NCI-H1105 (cell line): Measurements from ENCODE around the gene RRP1.
"Not testable (repeated sequence)": the region's sequence is repeated elsewhere in the genome, so short reads cannot be mapped to it uniquely, and the experiment has no call there.

Experiments used
- DNase-seq: peaks from one replicate; lab custom pipeline; 2025; lab: John Stamatoyannopoulos, UW

RRP1 gene

DNA sequence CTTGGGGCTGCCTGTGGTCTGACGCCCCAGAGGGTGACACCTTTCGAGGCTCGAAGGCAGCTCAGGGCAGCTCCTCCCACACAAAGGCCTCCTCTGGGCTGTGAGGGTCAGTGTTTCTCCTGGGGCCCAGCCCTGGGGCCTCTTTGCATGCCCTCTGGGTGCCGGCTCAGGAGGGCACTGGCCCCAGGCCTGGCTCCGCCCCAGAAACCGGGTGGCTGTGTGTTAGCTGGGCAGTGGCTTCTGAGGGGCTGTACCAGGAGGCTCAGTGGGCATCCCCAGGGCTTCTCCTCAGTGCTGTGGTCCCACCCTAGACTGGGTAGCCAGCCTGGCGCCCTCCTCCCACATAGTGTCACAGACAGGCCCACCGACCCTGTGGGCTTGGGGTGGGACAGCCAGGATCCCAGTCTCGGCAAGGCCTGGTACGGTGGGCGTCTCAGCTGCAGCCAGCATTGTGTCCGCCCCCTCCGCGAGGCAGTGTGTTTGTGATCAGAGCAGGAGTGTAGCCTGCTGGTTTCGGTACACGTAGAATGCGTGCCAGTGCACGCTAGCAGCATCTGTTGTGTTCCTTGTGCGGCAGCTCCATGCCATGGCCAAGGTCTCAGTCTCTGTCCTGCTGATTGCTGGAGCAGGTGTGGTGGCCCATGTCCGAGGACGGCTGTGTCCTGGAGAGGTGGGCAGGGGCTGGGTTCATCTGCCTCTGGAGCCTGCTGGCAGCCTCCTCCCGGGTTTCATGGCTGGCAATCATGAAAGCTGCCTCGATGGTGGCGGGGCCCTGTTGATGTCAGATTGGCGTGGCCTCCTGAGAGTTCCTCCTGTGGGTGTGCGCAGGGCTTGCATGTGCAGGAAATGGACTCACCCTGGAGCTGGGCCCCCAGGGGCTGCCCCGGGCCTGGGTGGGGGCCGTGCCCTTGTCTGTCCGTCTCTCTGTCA is 28.0 kb downstream of the RRP1 start:
- DNase-seq = no peak

DNA sequence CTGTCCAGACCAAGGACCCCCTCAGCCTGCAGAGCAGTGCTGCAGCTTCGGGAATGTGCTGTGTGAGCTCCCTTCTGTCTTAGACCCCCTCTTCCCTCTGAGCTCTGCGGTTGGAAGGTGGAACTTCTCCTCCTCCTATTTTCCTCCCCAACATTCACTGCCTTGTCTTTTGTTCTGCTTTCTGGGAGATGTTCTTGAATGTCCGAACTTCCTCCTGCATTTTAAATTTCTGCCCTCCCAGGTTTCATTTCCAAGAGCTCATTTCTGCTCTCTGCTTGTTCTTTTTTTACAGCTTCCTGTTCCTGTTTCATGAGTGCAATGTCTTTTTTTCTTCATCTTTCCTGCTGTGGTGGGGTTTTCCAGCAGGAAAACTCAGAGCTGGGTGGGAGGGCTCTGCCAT is 29.3 kb downstream of the RRP1 start:
- DNase-seq = no peak

DNA sequence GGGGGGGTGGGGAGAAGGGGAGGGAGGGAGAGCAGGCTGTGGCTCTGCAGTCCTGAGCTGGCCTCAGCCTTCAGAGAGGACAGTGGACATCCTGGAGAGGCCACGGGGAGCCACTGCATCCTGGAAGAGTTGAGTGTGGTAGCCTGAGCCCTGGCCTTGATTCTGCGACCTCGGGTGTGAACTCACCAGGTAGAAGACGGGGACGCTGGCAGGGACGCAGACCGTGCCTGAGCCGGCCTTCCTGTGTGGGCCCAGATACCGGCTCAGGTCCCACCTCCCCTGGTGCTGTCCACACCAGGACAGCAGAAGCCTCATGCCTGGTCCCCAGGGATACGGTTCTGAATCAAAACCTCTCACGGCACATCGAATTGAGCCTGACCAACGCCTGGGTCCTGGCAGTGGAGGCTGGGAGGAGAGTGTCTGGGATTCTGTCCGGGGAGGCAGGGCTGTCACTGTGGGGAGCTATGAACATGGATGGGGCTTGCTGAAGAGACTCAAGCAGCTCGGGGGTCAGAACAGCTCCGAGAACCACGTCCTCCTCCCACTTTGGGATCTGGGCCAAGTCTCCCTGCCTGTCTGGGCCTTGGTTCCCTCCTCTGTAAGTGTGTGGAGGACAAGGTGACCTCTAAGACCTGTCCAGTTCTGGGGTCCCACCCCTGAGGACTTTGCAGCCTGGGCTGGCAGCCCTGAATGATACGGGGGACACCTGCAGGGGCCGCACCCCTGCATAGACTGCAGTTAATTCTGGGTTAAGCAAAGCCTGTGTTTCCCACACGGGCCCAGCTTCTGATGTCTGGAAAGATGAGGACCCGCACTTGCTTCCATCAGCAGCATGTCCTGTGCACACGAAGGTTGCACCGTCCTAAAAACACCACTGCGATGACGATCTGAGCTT is 30.4 kb downstream of the RRP1 start:
- DNase-seq = no peak

GRCh38 chr21:43820466-43820865 is 31.1 kb downstream of the RRP1 start:
- DNase-seq = no peak

DNA sequence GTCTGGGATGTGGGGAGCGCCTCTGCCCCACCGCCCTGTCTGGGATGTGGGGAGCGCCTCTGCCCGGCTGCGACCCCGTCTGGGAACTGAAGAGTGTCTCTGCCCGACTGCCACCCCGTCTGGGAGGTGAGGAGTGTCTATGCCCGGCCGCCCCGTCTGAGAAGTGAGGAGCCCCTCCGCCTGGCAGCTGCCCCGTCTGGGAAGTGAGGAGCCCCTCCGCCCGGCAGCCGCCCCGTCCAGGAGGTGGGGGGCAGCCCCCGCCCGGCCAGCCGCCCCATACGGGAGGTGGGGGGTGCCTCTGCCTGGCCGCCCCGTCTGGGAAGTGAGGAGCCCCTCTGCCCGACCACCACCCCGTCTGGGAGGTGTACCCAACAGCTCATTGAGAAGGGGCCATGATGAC is 32.8 kb downstream of the RRP1 start:
- DNase-seq = not testable (repeated sequence)

DNA sequence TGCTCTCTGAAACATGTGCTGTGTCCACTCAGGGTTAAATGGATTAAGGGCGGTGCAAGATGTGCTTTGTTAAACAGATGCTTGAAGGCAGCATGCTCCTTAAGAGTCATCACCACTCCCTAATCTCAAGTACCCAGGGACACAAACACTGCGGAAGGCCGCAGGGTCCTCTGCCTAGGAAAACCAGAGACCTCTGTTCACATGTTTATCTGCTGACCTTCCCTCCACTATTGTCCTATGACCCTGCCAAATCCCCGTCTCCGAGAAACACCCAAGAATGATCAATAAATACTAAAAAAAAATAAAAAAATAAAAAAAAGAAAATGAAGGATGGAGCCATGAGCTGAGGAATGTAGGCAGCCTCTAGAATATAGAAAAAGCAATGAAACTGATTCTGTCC is 33.4 kb downstream of the RRP1 start:
- DNase-seq = not testable (repeated sequence)

- no peak for DNase-seq
Observed at GRCh38 chr21:43824333-43825241, 35.2 kb downstream of the RRP1 start.

DNA sequence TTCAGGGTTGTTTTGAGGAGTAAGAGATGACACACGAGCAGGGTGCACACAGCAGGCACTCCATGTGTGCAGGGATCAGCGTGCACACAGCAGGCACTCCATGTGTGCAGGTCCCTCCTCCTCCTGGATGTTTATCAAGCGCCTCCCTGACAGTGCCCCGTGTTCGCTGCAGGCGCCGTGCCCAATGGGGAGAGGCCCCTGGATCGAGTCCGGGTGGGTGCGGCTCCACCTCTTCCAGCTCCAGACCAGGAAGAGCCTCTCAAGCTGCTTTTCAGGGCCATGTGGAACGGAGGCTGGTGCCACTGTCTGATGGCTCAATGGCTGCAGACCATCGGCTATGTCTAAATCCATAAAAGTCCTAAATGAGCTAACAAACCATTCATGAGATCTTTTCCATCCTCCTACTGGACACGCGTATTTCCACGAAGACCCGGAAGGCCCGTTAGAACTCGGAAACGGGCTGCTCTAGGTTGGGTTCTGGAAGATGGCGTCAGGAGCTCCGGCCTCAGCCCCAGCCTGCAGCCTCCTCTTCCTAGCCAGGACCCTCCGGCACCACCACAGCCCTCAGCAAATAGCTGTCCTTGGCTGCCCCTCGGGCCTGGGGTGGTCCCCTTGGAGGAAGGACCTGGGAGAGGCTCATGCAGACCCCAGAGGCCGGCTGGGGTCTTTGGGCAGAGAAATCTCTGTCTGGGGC is 36.0 kb downstream of the RRP1 start:
- DNase-seq = no peak

GRCh38 chr21:43825936-43826622 is 36.7 kb downstream of the RRP1 start:
- DNase-seq = peak; percentile 33

DNA sequence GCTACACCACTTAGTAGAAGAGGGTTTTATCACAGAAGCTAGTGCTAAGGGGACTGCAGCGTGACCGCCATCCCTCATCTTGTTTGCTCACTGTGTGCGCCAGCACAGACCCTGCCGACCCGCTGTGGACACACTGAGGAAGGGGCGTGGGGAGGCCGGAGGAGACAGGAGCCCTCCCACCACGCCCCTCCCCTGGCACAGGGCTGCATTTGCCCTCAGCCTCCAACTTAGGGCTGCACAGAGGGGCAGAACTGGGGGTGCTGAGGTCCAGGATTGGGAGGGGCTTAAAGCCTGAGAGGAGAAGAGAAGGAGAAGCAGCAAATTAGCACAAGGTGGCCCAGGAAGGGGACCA is 37.2 kb downstream of the RRP1 start:
- no peak for DNase-seq

- no peak for DNase-seq
Observed at GRCh38 chr21:43827015-43827611, 37.7 kb downstream of the RRP1 start.

DNA sequence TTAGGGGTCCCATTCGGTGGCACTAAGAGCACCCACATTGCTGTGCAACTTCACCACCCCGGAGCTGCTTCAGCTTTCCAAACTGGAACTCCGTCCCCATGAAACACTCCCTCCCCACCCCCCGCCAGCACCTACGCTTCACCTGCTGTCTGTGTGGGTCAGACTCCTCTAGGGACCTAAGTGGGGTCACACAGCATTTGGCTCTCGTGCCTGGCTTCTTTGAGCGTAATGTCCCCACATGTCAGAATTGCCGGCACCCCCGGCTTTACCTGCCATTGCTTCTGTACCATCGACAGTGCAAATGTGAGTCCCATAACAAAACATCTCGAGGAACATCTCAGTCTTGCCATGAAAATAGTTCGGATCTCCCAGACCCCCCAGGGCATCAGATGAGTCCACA is 39.8 kb downstream of the RRP1 start:
- no peak for DNase-seq

GRCh38 chr21:43829575-43830119 is 40.3 kb downstream of the RRP1 start:
- no peak for DNase-seq

GRCh38 chr21:43832158-43832550 is 42.8 kb downstream of the RRP1 start:
- no peak for DNase-seq

DNA sequence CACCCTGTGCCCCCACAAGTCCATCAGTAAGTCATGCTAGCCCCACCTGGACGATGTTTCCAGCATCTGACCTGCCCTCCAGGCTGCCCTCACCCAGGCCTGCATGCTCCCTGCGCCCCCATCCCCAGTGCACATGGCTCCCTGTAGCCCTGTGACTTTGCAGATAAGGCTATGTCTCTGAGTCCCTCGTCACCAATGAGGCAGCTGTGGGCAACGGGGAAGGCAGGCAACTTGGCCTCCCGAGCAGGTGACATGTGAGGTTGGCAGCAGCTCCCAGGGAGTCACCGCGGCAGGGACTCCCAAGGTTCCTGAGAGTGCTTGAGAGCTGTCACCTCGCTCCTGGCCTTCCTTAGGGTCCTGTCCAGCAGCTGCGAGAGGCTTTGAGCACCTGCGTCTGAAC is 43.3 kb downstream of the RRP1 start:
- DNase-seq = no peak

- DNase-seq = no peak
Observed at GRCh38 chr21:43834146-43834905, 44.9 kb downstream of the RRP1 start.

GRCh38 chr21:43835050-43835449 is 45.7 kb downstream of the RRP1 start:
- no peak for DNase-seq

DNA sequence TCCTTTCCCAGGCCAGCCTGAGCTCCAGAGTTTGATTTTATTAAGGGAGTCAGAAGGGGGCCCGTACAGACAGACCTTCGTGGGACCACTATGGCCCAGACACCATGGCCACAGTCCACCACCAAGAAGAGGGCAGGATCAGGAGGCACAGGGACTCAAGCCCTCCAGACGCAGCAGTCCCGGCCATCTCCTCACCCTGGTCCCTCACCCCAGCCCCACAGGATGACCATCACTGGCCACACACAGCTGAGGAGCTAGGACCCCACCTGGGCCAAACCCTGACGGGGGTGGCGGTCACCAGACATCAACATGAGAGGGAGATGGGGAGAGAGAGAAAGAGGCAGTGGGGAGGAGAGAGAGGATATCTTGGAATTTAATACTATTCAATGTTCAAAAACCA is 46.5 kb downstream of the RRP1 start:
- no peak for DNase-seq

GRCh38 chr21:43836616-43837015 is 47.2 kb downstream of the RRP1 start:
- DNase-seq = no peak
